Thoracic aorta (tissue), 2 donors: ENCODE measurements around the gene OTOP2. TPM values are rescaled to one million over a fixed set of nuclear protein-coding genes. Genes with fewer than 3 reads are reported as not detected.

ENCODE experiments used
- ATAC-seq: fragments of 150-250 bp; one replicate; pipeline ENCODE4 v1.8.0; 2017; ENCODE audit warnings: low read depth; ENCODE audit not compliant: insufficient number of reproducible peaks, low FRiP score
- DNase-seq: peaks from one replicate; pipeline ENCODE4 v3.0.0-alpha.2; 2020; ENCODE audit warnings: low spot score
- H3K27ac ChIP-seq, 2 donors: fragments of 200-600 bp; sonication (generic); 1 replicate in 1 of 2; 2 replicates in 1 of 2; pipeline ENCODE4 v1.5.1; 2016; ENCODE audit warnings: mild to moderate bottlenecking in 2 of 2, moderate library complexity in 2 of 2
- H3K27me3 ChIP-seq: fragments of 200-600 bp; sonication (generic); replicated peaks from 2 replicates; pipeline ENCODE4 v1.6.0; 2016; ENCODE audit warnings: mild to moderate bottlenecking; ENCODE audit not compliant: insufficient read depth
- H3K36me3 ChIP-seq: fragments of 200-600 bp; sonication (generic); one replicate; pipeline ENCODE4 v1.5.1; 2016
- H3K4me1 ChIP-seq, 2 donors: fragments of 200-600 bp; sonication (generic); 1 replicate in 1 of 2; 2 replicates in 1 of 2; pipeline versions ENCODE4 v1.5.1 to v1.6.0; 2016; ENCODE audit warnings: low read depth in 2 of 2, mild to moderate bottlenecking in 1 of 2; ENCODE audit not compliant: control insufficient read depth in 1 of 2
- H3K4me3 ChIP-seq: fragments of 200-600 bp; sonication (generic); 2 replicates; pipeline ENCODE4 v1.5.1; 2016; ENCODE audit warnings: mild to moderate bottlenecking
- H3K9me3 ChIP-seq: fragments of 200-600 bp; sonication (generic); 2 replicates; pipeline ENCODE4 v1.5.1; 2016
- total RNA-seq, 2 donors: library from RNA; depleted of rRNA; stranded (reverse); fragments of >200 nt; gene quantifications; one replicate each; pipeline versions ENCODE4 v1.1.0 to v1.2.3, GENCODE V29; 2016
- TF ChIP-seq, protein P1 (sequence below): fragments of 200-600 bp; sonication (generic); IDR thresholded peaks from one replicate; pipeline ENCODE4 v1.5.1; 2019; ENCODE audit warnings: antibody characterized with exemption

OTOP2 gene
- total RNA-seq, 2 donors from 2014 or later, result not detected

DNA sequence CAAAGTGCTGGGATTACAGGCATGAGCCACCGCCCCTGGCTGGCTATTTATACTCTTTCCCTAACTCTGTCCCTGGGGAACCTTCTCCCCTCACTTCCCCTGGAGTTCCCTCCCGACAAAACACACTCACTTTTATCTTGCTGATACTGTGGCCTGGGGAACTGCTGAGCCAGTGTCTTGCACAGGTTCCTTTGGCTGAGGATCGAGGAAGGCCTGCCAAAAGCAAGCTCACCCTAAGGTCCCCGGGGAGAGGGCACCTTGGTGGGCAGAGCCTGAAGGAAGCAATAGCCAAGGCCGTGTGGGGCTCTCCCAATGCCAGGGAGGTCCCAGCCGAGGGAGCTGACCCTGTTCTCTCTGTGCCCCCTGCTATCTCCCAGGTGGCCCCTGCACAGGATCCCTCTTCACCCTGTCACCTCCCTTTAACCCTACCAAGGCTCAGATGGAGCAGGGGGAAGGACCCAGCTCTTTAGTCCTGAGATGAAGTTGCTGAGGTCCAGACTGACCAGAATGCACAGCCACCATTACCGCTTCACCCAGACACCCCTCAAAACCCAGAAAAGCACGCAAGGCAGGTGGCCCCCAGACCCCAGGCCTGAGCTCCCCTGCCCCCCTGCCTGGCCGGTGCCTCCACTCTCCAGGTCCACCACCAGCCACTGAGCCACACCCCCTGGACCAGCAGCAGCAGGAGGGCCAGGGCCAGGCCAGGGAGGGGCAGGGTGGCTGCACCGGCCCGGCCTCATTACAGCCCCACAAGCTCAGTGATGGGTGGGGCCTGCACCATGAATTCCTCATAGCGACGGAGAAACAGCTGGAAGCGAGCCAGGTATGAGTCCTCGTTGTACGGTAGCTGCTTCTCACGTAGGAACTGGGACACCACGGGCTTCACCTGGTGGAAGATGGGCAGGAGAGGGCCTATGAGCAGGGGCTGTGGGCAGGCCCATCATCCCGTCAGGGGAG, 46.2 kb upstream of the OTOP2 start:
- DNase-seq (no peak), ATAC-seq (no peak)
- Histone ChIP-seq H3K27me3 (no peaks in the 10 kb centered on the region), H3K4me3 (no peak overlapping the region), H3K9me3 (no peaks in the 10 kb centered on the region), H3K4me1 (no peaks in the 10 kb centered on the region), H3K36me3 (no peaks in the 10 kb centered on the region), H3K27ac (no peak overlapping the region)
- TF ChIP-seq, protein P1, sequence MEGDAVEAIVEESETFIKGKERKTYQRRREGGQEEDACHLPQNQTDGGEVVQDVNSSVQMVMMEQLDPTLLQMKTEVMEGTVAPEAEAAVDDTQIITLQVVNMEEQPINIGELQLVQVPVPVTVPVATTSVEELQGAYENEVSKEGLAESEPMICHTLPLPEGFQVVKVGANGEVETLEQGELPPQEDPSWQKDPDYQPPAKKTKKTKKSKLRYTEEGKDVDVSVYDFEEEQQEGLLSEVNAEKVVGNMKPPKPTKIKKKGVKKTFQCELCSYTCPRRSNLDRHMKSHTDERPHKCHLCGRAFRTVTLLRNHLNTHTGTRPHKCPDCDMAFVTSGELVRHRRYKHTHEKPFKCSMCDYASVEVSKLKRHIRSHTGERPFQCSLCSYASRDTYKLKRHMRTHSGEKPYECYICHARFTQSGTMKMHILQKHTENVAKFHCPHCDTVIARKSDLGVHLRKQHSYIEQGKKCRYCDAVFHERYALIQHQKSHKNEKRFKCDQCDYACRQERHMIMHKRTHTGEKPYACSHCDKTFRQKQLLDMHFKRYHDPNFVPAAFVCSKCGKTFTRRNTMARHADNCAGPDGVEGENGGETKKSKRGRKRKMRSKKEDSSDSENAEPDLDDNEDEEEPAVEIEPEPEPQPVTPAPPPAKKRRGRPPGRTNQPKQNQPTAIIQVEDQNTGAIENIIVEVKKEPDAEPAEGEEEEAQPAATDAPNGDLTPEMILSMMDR, result no peak

DNA sequence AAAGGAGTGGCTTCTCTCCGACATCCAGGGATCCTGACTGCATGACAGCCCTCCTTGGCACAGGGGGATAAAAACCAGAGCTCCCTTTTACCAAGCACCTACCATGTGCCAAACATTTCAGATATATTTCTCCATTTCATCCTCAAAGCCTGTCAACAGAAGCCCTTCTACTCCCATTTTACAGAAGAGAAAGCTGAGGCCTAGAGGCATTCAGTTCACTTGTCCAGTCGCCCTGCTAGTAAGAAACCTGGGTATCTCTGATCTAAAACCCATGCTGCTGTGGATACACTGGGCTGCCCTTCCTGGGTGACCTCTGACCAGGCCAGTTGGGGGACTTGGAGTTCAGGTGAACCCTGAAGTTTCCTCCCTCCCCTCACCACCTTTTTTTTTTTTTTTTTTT, 45.4 kb upstream of the OTOP2 start:
- TF ChIP-seq, protein P1, result no peak
- H3K36me3 ChIP-seq, result no peaks in the 10 kb centered on the region
- H3K27me3 ChIP-seq, result no peaks in the 10 kb centered on the region
- H3K27ac ChIP-seq, result no peak overlapping the region
- ATAC-seq (no peak), DNase-seq (no peak)
- no peaks in the 10 kb centered on the region for H3K9me3 ChIP-seq
- no peaks in the 10 kb centered on the region for H3K4me1 ChIP-seq
- no peak overlapping the region for H3K4me3 ChIP-seq

DNA sequence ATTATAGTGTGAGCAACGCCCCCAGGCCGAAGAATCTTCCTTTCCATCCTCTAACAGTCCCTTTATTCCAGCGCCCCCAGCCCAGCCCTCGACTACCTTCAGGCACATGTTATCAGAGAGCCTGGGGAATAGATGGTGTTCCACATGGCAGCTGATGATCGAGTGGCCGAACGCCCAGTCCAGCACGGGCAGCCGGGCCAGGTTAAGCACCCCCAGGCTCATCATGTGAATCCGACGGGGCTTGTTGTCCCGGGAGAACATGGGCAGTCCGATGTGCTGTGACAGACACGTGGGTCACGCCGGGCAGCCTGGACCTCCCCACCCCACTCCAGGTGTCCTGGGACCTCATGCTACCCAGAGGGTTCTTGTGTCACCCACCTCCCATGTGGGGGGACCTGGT, 44.8 kb upstream of the OTOP2 start:
- ATAC-seq (no peak), DNase-seq (no peak)
- H3K4me1 ChIP-seq, result no peaks in the 10 kb centered on the region
- no peak overlapping the region for H3K4me3 ChIP-seq
- no peaks in the 10 kb centered on the region for H3K36me3 ChIP-seq
- H3K27ac ChIP-seq, result no peak overlapping the region
- H3K27me3 ChIP-seq, result no peaks in the 10 kb centered on the region
- H3K9me3 ChIP-seq, result no peaks in the 10 kb centered on the region
- TF ChIP-seq, protein P1, result no peak

DNA sequence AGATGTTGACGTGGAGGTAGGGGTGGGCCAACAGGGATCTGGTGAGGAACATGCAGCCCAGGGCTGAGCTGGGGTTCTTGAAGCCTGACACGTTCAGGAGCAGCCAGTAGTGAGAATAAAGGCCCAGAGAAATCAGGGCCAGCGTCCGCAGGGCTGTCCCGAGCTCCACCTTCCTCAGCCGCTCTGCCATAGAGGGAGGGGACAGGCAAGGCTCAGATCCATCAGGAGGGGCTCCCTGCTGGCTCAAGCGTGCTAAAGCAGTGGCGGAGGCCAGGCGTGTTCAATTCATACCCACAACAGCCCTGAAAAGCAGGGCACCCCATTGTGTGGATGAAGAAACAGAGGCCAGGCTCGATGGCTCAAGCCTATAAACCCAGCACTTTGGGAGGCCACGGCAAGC, 43.0 kb upstream of the OTOP2 start:
- H3K27ac ChIP-seq, result no peak overlapping the region
- no peaks in the 10 kb centered on the region for H3K4me1 ChIP-seq
- DNase-seq (no peak), ATAC-seq (no peak)
- H3K27me3 ChIP-seq, result no peaks in the 10 kb centered on the region
- H3K36me3 ChIP-seq, result no peaks in the 10 kb centered on the region
- H3K4me3 ChIP-seq, result no peak overlapping the region
- no peaks in the 10 kb centered on the region for H3K9me3 ChIP-seq
- TF ChIP-seq, protein P1, result no peak

DNA sequence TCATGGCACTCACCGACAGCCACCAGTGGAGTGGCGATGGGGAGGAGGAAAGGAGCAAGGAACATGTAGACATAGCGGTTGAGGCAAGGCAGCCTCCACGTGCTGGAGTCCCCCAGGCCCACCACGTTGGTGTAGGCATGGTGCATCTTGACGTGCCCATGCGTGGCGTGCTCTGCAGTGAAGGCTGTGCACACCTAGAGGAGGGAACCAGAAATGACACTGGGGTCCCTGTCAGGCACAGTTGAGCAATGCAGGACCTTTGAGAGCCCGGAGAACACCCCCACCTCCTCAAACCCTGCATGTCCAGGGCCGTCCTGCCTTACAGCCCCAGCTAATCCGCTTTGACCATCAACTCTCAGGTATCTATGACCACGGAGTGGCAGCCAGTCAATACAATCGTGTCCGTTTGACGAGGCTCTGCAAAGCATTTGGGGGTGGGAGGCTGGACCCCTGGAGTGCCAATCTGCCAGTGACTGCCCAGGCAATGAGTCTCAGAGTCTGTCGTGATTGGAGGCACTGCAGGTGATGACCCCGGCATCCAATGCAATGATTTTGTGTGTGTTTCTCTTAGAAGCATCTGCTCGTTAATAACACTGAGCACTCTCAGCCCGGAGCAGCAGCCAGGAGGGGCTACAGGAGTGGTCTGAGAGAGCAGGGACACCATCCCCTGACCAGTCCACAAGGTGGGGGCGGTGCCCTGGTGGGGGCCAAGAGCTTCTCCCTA, 41.4 kb upstream of the OTOP2 start:
- Histone ChIP-seq H3K27me3 (no peaks in the 10 kb centered on the region), H3K9me3 (no peaks in the 10 kb centered on the region), H3K27ac (no peak overlapping the region), H3K4me1 (no peaks in the 10 kb centered on the region), H3K4me3 (no peak overlapping the region), H3K36me3 (no peaks in the 10 kb centered on the region)
- no peak for DNase-seq
- TF ChIP-seq, protein P1, result no peak
- no peak for ATAC-seq
